GM12801 (cell line): Measurements from ENCODE around the gene KIAA1210.

Experiments used
- TF ChIP-seq, protein P1 (sequence below): IDR thresholded peaks from one replicate; pipeline ENCODE4 v1.5.1; 2011; ENCODE audit warnings: control low read depth; ENCODE audit not compliant: insufficient read length; ENCODE audit errors: extremely low read depth

Gene KIAA1210

DNA sequence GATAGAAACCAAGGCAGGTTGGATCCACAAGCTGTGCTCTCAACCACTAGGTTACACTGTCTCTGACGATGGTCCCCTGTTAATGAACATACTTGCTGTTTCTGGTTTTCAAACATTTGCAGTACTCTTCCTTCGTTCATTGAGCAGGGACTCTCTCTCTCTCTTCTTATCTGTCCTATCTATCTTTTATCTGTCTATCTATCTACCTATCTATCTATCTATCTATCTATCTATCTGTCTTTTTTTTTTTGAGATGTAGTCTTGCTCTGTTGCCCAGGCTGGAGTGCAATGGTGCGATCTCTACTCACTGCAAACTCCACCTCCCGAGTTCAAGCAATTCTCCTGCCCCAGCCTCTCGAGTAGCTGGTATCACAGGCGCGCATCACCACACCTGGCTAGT lies 64.2 kb downstream of the KIAA1210 start:
- TF ChIP-seq, protein P1, sequence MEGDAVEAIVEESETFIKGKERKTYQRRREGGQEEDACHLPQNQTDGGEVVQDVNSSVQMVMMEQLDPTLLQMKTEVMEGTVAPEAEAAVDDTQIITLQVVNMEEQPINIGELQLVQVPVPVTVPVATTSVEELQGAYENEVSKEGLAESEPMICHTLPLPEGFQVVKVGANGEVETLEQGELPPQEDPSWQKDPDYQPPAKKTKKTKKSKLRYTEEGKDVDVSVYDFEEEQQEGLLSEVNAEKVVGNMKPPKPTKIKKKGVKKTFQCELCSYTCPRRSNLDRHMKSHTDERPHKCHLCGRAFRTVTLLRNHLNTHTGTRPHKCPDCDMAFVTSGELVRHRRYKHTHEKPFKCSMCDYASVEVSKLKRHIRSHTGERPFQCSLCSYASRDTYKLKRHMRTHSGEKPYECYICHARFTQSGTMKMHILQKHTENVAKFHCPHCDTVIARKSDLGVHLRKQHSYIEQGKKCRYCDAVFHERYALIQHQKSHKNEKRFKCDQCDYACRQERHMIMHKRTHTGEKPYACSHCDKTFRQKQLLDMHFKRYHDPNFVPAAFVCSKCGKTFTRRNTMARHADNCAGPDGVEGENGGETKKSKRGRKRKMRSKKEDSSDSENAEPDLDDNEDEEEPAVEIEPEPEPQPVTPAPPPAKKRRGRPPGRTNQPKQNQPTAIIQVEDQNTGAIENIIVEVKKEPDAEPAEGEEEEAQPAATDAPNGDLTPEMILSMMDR: no peak

GRCh38 chrX:119062750-119063374 lies 64.8 kb downstream of the KIAA1210 start:
- TF ChIP-seq, protein P1: no peak

DNA sequence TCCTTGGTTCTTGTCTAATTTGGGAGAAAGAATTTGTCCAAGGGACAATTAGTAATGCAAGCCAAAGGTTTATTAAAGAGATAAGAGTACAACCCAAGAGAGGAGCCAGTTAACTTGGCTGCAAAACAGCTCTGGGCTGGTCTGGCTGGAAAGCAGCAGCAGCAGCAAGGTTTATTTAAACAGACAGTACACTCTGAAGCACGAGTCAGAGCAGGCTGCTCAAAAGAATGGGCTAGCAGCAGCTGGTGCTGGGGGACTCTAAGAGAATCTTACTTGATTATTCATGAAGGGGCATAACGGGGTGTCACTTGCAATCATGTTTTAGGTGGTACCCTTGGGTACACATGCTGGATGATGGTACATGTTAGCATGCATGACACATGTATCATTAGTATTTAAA lies 71.9 kb downstream of the KIAA1210 start:
- TF ChIP-seq, protein P1: no peak

DNA sequence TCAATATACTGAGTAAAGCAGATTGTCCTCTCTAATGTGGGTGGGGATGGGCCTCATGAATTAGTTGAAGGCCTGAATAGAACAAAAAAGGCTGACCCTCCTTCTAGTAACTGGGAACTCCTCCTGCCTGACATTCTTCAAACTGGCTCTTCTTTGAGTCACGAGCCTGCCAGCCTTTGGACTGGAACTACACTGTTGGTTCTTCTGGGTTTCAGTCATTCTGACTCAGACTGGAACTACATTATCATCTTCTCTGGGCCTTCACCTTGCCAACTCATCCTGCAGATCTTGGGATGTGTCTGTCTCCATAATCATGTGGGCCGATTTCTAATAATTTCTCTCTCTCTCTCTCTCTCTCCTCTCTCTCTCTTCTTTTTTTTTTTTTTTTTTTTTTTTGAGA lies 81.7 kb downstream of the KIAA1210 start:
- TF ChIP-seq, protein P1: no peak

DNA sequence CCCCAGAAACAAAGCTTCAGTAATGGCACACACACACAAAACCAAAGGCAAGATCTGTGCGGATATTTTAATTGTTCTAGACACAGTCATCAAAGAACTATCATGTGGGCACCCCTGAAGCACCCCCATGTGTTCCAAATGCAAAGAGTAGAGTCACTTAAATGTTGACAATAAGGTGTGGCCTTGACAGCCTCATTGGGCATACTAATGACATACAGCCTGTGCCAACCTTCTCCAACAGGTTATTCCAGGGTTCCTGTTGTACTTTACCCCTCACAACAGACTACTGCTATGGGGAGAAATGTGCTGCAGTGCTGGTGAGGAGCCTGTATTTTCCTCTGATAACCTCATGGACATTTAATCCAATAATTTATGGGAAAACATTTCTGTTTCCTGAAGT lies 84.6 kb downstream of the KIAA1210 start:
- TF ChIP-seq, protein P1: no peak

GRCh38 chrX:119042040-119042439 lies 85.6 kb downstream of the KIAA1210 start:
- TF ChIP-seq, protein P1: no peak

DNA sequence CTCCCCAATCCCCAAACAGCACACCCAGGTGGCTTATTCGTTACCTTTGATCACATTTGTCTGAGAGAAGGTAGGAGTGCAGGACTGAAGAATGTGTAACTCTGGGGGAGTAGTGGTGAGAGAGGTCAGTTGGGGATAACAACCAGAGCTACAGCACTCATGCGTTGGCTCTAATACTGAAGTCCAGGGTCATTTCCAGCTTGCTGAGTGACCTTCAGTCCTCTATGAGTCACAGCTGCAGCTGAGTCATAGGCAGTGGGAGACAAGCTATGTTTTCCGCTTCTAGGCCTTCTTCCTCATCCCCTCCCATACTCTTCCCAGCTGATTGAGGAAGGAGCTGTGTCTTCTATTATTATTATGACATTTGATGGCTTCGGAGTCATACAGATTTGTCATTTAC lies 86.4 kb downstream of the KIAA1210 start:
- TF ChIP-seq, protein P1: no peak
